Lower leg skin (tissue), 4 donors: ENCODE measurements around the gene VEGFB. TPM values are rescaled to one million over a fixed set of nuclear protein-coding genes. Genes with fewer than 3 reads are reported as not detected.

ENCODE experiments used
- DNase-seq, 2 donors: peaks; one replicate each; pipeline ENCODE4 v3.0.0-alpha.2; 2019; ENCODE audit warnings: low spot score in 2 of 2
- H3K4me3 ChIP-seq: fragments of 200-600 bp; sonication (generic); 2 replicates; pipeline ENCODE4 v1.5.1; 2017; ENCODE audit warnings: mild to moderate bottlenecking, low read depth; ENCODE audit not compliant: poor library complexity, severe bottlenecking
- POLR2A ChIP-seq, 2 donors: fragments of 450-650 bp; IDR thresholded peaks; one replicate each; pipeline ENCODE4 v1.6.1; 2016 to 2017; ENCODE audit warnings: antibody characterized with exemption in 2 of 2, mild to moderate bottlenecking in 1 of 2, moderate library complexity in 1 of 2
- WGBS, 2 donors: methylation state at CpG; one replicate each; pipeline ENCODE4 v1.1.5; 2018; 5-methylcytosine and 5-hydroxymethylcytosine counted together
- intact Hi-C: fragments of 100-400 bp; cut with DNase I; formaldehyde crosslinking; loops from one replicate; pipeline ENCODE4 v1.15.0; 2023; ENCODE audit warnings: low total_unique reads
- total RNA-seq, 4 donors: library from RNA; depleted of rRNA; stranded (reverse); fragments of >200 nt; gene quantifications; one replicate each; pipeline ENCODE4 v1.1.0, GENCODE V29; 2016
- TF ChIP-seq, protein P1 (sequence below), 3 donors: fragments of 450-650 bp; IDR thresholded peaks; one replicate each; pipeline ENCODE4 v1.5.1; 2016; ENCODE audit warnings: antibody characterized with exemption in 3 of 3, mild to moderate bottlenecking in 3 of 3, moderate library complexity in 2 of 3

The VEGFB gene
- total RNA-seq, 4 donors from 2014 or later = 45.9 to 71.2 (median 65.6) TPM

DNA sequence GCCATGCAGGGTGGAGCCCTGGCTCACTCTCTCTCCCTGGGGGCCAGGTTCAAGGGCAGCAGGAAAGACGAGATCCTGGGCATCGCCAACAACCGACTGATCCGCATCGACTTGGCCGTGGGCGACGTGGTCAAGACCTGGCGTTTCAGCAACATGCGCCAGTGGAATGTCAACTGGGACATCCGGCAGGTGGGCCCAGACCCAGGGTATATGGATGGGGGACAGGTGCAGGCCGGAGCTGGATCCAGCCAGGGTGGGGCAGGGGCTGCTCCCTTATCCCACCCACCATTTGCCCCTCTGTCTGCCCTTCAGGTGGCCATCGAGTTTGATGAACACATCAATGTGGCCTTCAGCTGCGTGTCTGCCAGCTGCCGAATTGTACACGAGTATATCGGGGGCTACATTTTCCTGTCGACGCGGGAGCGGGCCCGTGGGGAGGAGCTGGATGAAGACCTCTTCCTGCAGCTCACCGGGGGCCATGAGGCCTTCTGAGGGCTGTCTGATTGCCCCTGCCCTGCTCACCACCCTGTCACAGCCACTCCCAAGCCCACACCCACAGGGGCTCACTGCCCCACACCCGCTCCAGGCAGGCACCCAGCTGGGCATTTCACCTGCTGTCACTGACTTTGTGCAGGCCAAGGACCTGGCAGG is 11.3 kb upstream of the VEGFB start:
- 55 to 68% methylated on average over 22 to 24 of the region's 24 CpGs for WGBS, 2 donors
- H3K4me3 ChIP-seq = no peak overlapping the region
- intact Hi-C loops = no loop called here
- TF ChIP-seq, protein P1, sequence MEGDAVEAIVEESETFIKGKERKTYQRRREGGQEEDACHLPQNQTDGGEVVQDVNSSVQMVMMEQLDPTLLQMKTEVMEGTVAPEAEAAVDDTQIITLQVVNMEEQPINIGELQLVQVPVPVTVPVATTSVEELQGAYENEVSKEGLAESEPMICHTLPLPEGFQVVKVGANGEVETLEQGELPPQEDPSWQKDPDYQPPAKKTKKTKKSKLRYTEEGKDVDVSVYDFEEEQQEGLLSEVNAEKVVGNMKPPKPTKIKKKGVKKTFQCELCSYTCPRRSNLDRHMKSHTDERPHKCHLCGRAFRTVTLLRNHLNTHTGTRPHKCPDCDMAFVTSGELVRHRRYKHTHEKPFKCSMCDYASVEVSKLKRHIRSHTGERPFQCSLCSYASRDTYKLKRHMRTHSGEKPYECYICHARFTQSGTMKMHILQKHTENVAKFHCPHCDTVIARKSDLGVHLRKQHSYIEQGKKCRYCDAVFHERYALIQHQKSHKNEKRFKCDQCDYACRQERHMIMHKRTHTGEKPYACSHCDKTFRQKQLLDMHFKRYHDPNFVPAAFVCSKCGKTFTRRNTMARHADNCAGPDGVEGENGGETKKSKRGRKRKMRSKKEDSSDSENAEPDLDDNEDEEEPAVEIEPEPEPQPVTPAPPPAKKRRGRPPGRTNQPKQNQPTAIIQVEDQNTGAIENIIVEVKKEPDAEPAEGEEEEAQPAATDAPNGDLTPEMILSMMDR (IDR thresholded peaks at IDR 0.05) = no peak
- TF ChIP-seq POLR2A (IDR thresholded peaks at IDR 0.05) = no peak
- peak in 1 of 2 donors; percentile 85 for DNase-seq

DNA sequence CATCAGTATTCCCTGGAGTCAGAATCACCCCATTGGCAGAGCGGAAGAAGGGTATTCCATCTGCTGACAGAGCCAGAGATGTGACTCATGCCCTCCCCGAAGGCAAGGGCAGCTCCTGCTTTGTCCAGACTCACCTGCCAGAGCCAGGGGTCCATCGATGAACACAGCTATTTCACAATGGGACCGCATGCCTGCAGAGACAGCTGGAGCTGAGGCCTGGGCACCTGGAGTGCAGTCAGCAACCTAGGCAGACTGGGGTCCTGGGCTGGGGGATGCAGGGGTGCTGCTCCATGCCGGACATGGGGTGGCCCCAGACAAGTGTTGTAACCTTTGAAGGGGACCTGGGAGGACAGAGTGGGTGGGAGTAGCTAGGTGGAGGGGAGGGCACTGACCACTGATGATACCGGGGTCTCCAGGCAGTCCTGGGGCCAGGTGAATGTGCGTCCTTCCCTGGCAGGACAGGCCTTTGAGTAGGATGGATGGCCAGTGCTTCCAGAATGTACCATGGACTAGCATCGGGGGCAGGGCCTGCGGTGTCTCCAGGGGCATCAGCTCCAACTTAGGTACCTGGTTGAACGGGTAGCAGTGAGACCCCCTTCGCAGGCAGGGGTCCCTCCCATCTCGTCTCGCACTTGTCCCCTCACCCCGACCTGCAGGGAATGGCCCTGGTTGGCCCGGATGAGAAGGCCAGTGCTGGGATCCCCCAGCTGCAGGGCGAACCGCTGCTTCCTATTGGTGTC is 10.1 kb upstream of the VEGFB start:
- H3K4me3 ChIP-seq = no peak overlapping the region
- peak in 1 of 2 donors; percentile 84 for DNase-seq
- WGBS, 2 donors = 80 to 84% methylated on average over 16 to 17 of the region's 17 CpGs
- intact Hi-C loops = no loop called here
- TF ChIP-seq, protein P1 (IDR thresholded peaks at IDR 0.05) = no peak
- TF ChIP-seq POLR2A (IDR thresholded peaks at IDR 0.05) = no peak

DNA sequence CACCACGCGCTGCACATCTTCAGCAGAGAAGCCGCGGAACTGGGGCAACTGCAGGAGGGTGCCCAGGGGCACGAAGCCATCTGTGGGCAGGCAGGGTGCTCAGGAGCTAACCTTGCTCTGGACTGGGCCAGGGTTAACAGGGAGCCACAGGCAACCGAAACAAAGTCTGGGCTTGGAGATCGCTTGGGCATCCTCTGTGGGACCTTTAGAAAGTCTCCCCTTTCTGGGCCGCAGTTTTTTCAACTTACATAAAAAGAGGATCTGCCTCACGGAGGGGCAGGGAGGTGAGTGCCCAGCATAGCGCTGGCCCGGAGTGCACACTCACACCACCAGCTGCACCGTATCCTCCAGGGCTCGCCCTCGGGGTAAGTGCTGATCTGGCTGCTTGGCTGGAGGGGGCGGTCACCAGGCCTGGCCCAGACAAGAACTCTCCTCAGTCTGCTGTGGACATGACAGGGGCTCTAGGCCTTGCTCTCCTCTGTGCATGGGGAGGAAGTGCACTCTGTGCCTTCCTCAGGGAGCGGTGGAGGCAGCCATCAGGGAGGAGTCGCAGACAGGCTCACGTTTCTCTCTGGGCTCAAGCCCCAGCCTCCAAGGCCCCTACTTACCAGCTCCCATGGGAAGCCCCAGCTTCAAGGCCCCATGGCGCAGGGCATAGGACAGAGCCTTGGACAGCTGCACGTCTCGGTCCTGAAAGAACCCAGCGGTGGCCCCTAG is 9.3 kb upstream of the VEGFB start:
- TF ChIP-seq, protein P1 (IDR thresholded peaks at IDR 0.05) = no peak
- no peak for TF ChIP-seq POLR2A (IDR thresholded peaks at IDR 0.05)
- WGBS, 2 donors = 56 to 69% methylated on average over 16 to 21 of the region's 22 CpGs
- H3K4me3 ChIP-seq = peak overlapping the region; percentile 72
- intact Hi-C loops = no loop called here
- DNase-seq = peak in 1 of 2 donors; percentile 83

DNA sequence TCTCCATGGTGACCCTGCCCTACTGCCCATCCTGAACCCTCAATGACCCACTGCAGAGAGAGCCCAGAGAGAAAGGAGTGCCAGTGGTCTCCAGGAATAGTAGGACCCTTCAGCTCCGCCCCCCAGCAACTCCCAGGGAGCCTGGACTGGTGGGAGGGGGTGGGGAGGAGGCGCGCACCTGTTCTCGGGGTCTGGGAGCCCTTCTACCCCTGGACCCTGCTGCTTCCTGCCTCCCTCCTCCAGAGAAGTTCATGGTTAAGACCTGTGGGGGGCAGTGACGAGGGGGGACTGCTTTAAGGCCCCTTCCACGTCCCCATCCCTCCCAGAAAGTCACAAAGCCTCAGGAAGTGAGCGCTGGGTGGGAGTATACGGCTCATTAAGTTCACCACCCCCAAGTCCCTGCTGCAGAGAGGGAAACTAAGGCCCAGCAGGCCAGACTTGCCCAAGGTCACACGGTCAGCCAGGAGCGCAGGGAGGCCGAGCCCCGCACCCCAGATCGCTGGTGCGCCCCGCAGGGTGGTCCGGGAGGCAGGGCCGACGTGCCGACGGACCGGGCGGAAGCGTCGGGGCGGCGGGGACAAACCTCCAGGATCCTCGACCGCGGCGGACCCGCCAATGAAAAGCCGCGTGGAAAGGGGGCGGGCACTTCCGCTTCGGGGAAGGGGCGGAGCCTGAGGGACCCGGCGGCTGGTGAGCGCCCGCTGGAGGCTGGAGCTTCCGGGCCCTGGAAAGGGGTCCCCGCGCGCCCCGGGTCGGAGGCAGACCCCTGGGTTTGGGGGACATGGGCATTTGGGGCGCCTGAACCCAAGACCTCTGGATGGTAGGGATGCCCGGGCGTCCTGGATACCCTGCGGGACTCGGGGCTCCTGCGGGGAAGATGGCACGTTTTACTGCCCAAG is 8.5 kb upstream of the VEGFB start, which contains the start of the genes NUDT22 and TRPT1:
Gene NUDT22, plus strand, starts transcription at position 667 of the 899 bp plus-strand sequence. CDS start 379 bp downstream, outside the sequence.
Gene TRPT1, minus strand, starts transcription at position 579 of the 899 bp plus-strand sequence. Its CDS starts 326 bp downstream, at position 253.
- peak within 1 kb of the TSS; percentile 72 for H3K4me3 ChIP-seq
- TF ChIP-seq, protein P1 (IDR thresholded peaks at IDR 0.05) = no peak
- peak in 1 of 2 donors; percentile 57 for TF ChIP-seq POLR2A (IDR thresholded peaks at IDR 0.05)
- intact Hi-C loops = no loop called here
- DNase-seq = peak; percentile 89 to 99
- WGBS, 2 donors = 0 to 1% methylated on average over 23 to 34 of the region's 54 CpGs

DNA sequence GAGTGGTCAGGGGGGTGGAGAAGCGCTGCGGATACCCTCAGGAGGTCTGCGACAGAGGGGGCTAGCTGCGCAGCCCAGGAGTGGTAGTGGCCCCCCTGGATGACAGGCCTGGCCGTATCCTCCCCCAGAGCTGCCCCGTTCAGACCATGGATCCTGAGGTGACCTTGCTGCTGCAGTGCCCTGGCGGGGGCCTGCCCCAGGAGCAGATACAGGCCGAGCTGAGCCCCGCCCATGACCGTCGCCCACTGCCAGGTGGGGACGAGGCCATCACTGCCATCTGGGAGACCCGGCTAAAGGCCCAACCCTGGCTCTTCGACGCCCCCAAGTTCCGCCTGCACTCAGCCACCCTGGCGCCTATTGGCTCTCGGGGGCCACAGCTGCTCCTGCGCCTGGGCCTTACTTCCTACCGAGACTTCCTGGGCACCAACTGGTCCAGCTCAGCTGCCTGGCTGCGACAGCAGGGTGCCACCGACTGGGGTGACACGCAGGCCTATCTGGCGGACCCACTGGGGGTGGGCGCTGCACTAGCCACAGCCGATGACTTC is 7.8 kb upstream of the VEGFB start:
- intact Hi-C loops = no loop called here
- WGBS, 2 donors = 0 to 1% methylated on average over 4 to 20 of the region's 26 CpGs
- H3K4me3 ChIP-seq = peak overlapping the region; percentile 72
- TF ChIP-seq, protein P1 (IDR thresholded peaks at IDR 0.05) = no peak
- no peak for TF ChIP-seq POLR2A (IDR thresholded peaks at IDR 0.05)
- DNase-seq = peak in 1 of 2 donors; percentile 91
